Breast epithelium (tissue), 4 donors: ENCODE results near the gene LCE1F. TPM values are rescaled to one million over a fixed set of nuclear protein-coding genes. Genes with fewer than 3 reads are reported as not detected.

ENCODE experiments used
- DNase-seq, 2 donors: peaks; one replicate each; pipeline ENCODE4 v3.0.0-alpha.2; 2019; ENCODE audit warnings: low spot score in 2 of 2
- H3K27ac ChIP-seq, 2 donors: fragments of 200-600 bp; sonication (generic) in 1 of 2; one replicate each; pipeline ENCODE4 v1.5.1; 2016 to 2019; ENCODE audit warnings: mild to moderate bottlenecking in 1 of 2
- H3K27me3 ChIP-seq, 2 donors: fragments of 200-600 bp; sonication (generic) in 1 of 2; one replicate each; pipeline versions ENCODE4 v1.5.1 to v1.6.0; 2017 to 2019; ENCODE audit warnings: control low read depth in 1 of 2, mild to moderate bottlenecking in 1 of 2
- H3K36me3 ChIP-seq: fragments of 200-600 bp; one replicate; pipeline ENCODE4 v1.5.1; 2019
- H3K4me1 ChIP-seq, 2 donors: fragments of 200-600 bp; sonication (generic); one replicate each; pipeline ENCODE4 v1.5.1; 2016 to 2019; ENCODE audit warnings: control low read depth in 1 of 2
- H3K4me3 ChIP-seq, 3 donors: fragments of 200-600 bp; sonication (generic); 1 replicate in 2 of 3; 2 replicates in 1 of 3; pipeline ENCODE4 v1.5.1; 2016 to 2019; ENCODE audit warnings: mild to moderate bottlenecking in 3 of 3, moderate library complexity in 2 of 3
- H3K9me3 ChIP-seq, 2 donors: fragments of 200-600 bp; sonication (generic) in 1 of 2; one replicate each; pipeline ENCODE4 v1.5.1; 2016 to 2019; ENCODE audit warnings: control low read depth in 1 of 2
- POLR2A ChIP-seq: fragments of 450-650 bp; IDR thresholded peaks from one replicate; pipeline ENCODE4 v1.6.1; 2016; ENCODE audit warnings: antibody characterized with exemption, mild to moderate bottlenecking, moderate library complexity
- POLR2AphosphoS5 ChIP-seq, 3 donors: sonication (generic); formaldehyde crosslinking; IDR thresholded peaks; one replicate each; pipeline ENCODE4 v1.6.1; 2017; ENCODE audit warnings: antibody characterized with exemption in 3 of 3
- intact Hi-C: fragments of 100-400 bp; cut with DNase I; formaldehyde crosslinking; loops from one replicate; pipeline ENCODE4 v1.15.1; 2023; ENCODE audit warnings: low total_unique reads
- total RNA-seq, 3 donors: library from RNA; depleted of rRNA; stranded (reverse); fragments of >200 nt; gene quantifications; one replicate each; pipeline ENCODE4 v1.1.0, GENCODE V29; 2016
- TF ChIP-seq, protein P1 (sequence below), 3 donors: fragments of 450-650 bp; IDR thresholded peaks; one replicate each; pipeline ENCODE4 v1.5.1; 2016 to 2017; ENCODE audit warnings: antibody characterized with exemption in 3 of 3, mild to moderate bottlenecking in 3 of 3, moderate library complexity in 3 of 3

The LCE1F gene
- total RNA-seq, 3 donors from 2014 or later: not detected

DNA sequence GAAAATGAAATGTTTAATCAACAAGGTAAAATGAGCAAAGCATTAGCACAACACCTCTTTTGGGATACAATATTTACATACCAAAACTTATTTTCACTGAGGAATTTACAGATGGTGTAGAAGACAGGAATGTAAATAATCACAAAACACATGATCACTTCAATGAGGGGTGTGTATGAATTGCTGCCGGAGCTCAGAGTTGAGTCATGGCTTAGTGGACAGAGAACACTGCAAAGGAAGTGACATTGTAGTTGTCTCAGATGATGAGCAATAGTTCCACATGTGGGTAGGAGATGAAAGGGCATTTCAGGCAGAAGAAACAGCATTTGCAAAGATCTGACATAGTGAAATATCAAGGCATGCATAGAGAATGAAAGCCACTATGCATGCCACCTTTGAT is 22.7 kb upstream of the LCE1F start:
- intact Hi-C loops: no loop called here
- H3K9me3 ChIP-seq: no peaks in the 10 kb centered on the region
- no peak overlapping the region for H3K4me3 ChIP-seq
- no peaks in the 10 kb centered on the region for H3K36me3 ChIP-seq
- TF ChIP-seq POLR2A (no peak), POLR2AphosphoS5 (IDR thresholded peaks at IDR 0.05) (no peak)
- TF ChIP-seq, protein P1, sequence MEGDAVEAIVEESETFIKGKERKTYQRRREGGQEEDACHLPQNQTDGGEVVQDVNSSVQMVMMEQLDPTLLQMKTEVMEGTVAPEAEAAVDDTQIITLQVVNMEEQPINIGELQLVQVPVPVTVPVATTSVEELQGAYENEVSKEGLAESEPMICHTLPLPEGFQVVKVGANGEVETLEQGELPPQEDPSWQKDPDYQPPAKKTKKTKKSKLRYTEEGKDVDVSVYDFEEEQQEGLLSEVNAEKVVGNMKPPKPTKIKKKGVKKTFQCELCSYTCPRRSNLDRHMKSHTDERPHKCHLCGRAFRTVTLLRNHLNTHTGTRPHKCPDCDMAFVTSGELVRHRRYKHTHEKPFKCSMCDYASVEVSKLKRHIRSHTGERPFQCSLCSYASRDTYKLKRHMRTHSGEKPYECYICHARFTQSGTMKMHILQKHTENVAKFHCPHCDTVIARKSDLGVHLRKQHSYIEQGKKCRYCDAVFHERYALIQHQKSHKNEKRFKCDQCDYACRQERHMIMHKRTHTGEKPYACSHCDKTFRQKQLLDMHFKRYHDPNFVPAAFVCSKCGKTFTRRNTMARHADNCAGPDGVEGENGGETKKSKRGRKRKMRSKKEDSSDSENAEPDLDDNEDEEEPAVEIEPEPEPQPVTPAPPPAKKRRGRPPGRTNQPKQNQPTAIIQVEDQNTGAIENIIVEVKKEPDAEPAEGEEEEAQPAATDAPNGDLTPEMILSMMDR (IDR thresholded peaks at IDR 0.05): no peak
- DNase-seq: no peak
- no peak overlapping the region for H3K27ac ChIP-seq
- no peaks in the 10 kb centered on the region for H3K4me1 ChIP-seq
- peaks cover 0 to 3% of the 10 kb centered on the region in 2 donors for H3K27me3 ChIP-seq

DNA sequence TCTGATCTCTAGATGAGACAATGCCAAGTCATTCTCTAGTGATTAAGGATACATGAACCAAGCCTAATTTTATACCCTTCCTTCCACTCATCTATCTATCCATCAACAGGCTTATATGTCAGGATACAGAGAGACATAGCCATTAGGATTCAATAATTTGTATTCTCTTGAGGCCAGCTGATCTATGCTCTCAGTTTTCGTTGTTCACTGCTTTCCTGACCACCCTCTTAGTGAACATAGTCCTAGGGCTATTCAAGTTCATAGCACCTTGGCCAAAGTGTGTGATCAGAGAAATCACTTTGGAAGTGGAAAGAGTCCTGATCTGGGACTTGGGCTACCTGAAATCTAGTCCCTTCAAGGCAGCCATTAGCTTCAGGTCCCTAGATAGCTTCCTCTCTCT is 21.4 kb upstream of the LCE1F start:
- Histone ChIP-seq H3K27ac (no peak overlapping the region), H3K4me3 (no peak overlapping the region), H3K4me1 (no peaks in the 10 kb centered on the region), H3K9me3 (no peaks in the 10 kb centered on the region), H3K27me3 (peaks cover 0 to 3% of the 10 kb centered on the region in 2 donors), H3K36me3 (no peaks in the 10 kb centered on the region)
- DNase-seq: no peak
- intact Hi-C loops: no loop called here
- TF ChIP-seq, protein P1 (IDR thresholded peaks at IDR 0.05): no peak
- TF ChIP-seq POLR2A: no peak
- no peak for TF ChIP-seq POLR2AphosphoS5 (IDR thresholded peaks at IDR 0.05)

DNA sequence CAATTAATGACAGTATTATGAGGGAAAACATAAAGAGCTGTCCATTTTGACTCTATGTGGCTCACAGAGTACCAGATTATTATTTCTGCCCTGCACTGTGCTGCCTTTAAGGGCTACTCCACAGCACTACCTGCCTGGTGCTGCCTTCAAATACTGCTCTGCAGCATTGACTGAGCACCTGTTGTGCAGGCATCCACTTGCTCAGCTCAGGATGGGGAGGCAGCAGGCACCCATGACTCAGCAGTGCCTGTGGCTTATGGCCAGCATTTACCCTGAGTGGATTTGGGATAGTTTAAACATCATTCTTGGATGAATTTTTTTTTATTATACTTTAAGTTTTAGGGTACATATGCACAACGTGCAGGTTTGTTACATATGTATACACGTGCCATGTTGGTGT is 18.1 kb upstream of the LCE1F start:
- Histone ChIP-seq H3K4me1 (no peaks in the 10 kb centered on the region), H3K9me3 (no peaks in the 10 kb centered on the region), H3K4me3 (no peak overlapping the region), H3K27ac (no peak overlapping the region), H3K36me3 (no peaks in the 10 kb centered on the region), H3K27me3 (peaks cover 0 to 3% of the 10 kb centered on the region in 2 donors)
- DNase-seq: no peak
- no peak for TF ChIP-seq POLR2AphosphoS5 (IDR thresholded peaks at IDR 0.05)
- no peak for TF ChIP-seq POLR2A
- TF ChIP-seq, protein P1 (IDR thresholded peaks at IDR 0.05): no peak
- intact Hi-C loops: no loop called here

- TF ChIP-seq, protein P1 (IDR thresholded peaks at IDR 0.05): no peak
- TF ChIP-seq POLR2AphosphoS5 (IDR thresholded peaks at IDR 0.05) (no peak), POLR2A (no peak)
- Histone ChIP-seq H3K27ac (no peak within 1 kb of the TSS), H3K4me3 (no peak within 1 kb of the TSS), H3K4me1 (no peaks in the 10 kb centered on the region), H3K27me3 (peaks cover 0 to 3% of the 10 kb centered on the region in 2 donors), H3K9me3 (no peaks in the 10 kb centered on the region), H3K36me3 (no peaks in the 10 kb centered on the region)
- intact Hi-C loops: no loop called here
- no peak for DNase-seq
These were observed 17.2 kb upstream of the LCE1F start, which contains the start of gene KPRP for GRCh38 chr1:152757747-152758146. Gene KPRP, plus strand, starts transcription at chr1:152758025. Its CDS starts 1,564 bp downstream, at chr1:152759589.

GRCh38 chr1:152758636-152759035 is 16.3 kb upstream of the LCE1F start:
- TF ChIP-seq POLR2A (no peak), POLR2AphosphoS5 (IDR thresholded peaks at IDR 0.05) (no peak)
- TF ChIP-seq, protein P1 (IDR thresholded peaks at IDR 0.05): no peak
- H3K9me3 ChIP-seq: no peaks in the 10 kb centered on the region
- H3K27ac ChIP-seq: no peak overlapping the region
- peaks cover 0 to 3% of the 10 kb centered on the region in 2 donors for H3K27me3 ChIP-seq
- intact Hi-C loops: no loop called here
- H3K4me1 ChIP-seq: no peaks in the 10 kb centered on the region
- H3K36me3 ChIP-seq: no peaks in the 10 kb centered on the region
- no peak overlapping the region for H3K4me3 ChIP-seq
- DNase-seq: no peak
